Stimulated activated CD8-positive, alpha-beta memory T cell treated with anti-CD3 and anti-CD28 coated beads, Interleukin-7, amount 100 ng/mL, for 24 hours (primary cell): Measurements from ENCODE around the gene AMIGO1.
A peak's percentile ranks its signal among the peaks of the same experiment; 100 is the strongest.
"Not testable (repeated sequence)": the region's sequence is repeated elsewhere in the genome, so short reads cannot be mapped to it uniquely, and the experiment has no call there.

Experiments used
- DNase-seq: peaks from one replicate; pipeline ENCODE4 v3.0.0-alpha.2; 2020; ENCODE audit warnings: low read depth

AMIGO1 gene

GRCh38 chr1:109483672-109484518 is 25.6 kb downstream of the AMIGO1 start, which contains the start of gene ATXN7L2:
Gene ATXN7L2 (plus strand): TSS chr1:109483905. CDS start chr1:109483954, 49 bp downstream.
- DNase-seq, result peak; percentile 82

GRCh38 chr1:109482791-109483671 is 26.5 kb downstream of the AMIGO1 start:
- no peak for DNase-seq

- DNase-seq, result no peak
Measured at GRCh38 chr1:109482242-109482641, 27.3 kb downstream of the AMIGO1 start.

- DNase-seq, result no peak
Measured at GRCh38 chr1:109481646-109482045, 27.9 kb downstream of the AMIGO1 start.

- DNase-seq, result no peak
Measured at GRCh38 chr1:109479901-109480300, 29.6 kb downstream of the AMIGO1 start.

- no peak for DNase-seq
Measured at GRCh38 chr1:109479311-109479710, 30.2 kb downstream of the AMIGO1 start.

- DNase-seq, result no peak
Measured at GRCh38 chr1:109478806-109479205, 30.7 kb downstream of the AMIGO1 start.

- no peak for DNase-seq
Measured at GRCh38 chr1:109477821-109478220, 31.7 kb downstream of the AMIGO1 start.

GRCh38 chr1:109476825-109477224 is 32.7 kb downstream of the AMIGO1 start:
- no peak for DNase-seq

GRCh38 chr1:109475261-109475660 is 34.3 kb downstream of the AMIGO1 start:
- no peak for DNase-seq

- no peak for DNase-seq
Measured at GRCh38 chr1:109474697-109475096, 34.8 kb downstream of the AMIGO1 start.

GRCh38 chr1:109473284-109474057 is 36.1 kb downstream of the AMIGO1 start:
- not testable (repeated sequence) for DNase-seq

GRCh38 chr1:109472779-109473178 is 36.7 kb downstream of the AMIGO1 start:
- DNase-seq, result no peak

GRCh38 chr1:109470245-109470644 is 39.3 kb downstream of the AMIGO1 start:
- DNase-seq, result no peak

GRCh38 chr1:109468903-109469302 is 40.6 kb downstream of the AMIGO1 start:
- DNase-seq, result no peak

GRCh38 chr1:109468061-109468460 is 41.5 kb downstream of the AMIGO1 start:
- no peak for DNase-seq

GRCh38 chr1:109467301-109467777 is 42.2 kb downstream of the AMIGO1 start:
- DNase-seq, result no peak

GRCh38 chr1:109466452-109467300 is 42.9 kb downstream of the AMIGO1 start, which contains the start of gene SYPL2:
Gene SYPL2 (plus strand): TSS chr1:109466546. CDS start chr1:109466844, 298 bp downstream.
- no peak for DNase-seq

GRCh38 chr1:109466125-109466451 is 43.4 kb downstream of the AMIGO1 start:
- DNase-seq, result no peak

- DNase-seq, result no peak
Measured at GRCh38 chr1:109457819-109458218, 51.7 kb downstream of the AMIGO1 start.
